Kidney (tissue), 14 donors: ENCODE results near the gene ADD2. TPM values are rescaled to one million over a fixed set of nuclear protein-coding genes. Genes with fewer than 3 reads are reported as not detected.
A peak's percentile ranks its signal among the peaks of the same experiment; 100 is the strongest.

Experiments
- DNase-seq, 5 donors: peaks; one replicate each; pipeline ENCODE4 v3.0.0-alpha.2; 2013 to 2020
- FAIRE-seq: peaks from 2 replicates; lab custom pipeline; 2012; peaks lifted over from hg19 to GRCh38; lab: Jason Lieb, UNC
- H3K27ac ChIP-seq, 2 donors: one replicate each; pipeline ENCODE4 v1.7.0; 2013; ENCODE audit warnings: low read depth in 2 of 2, low read length in 2 of 2, inconsistent platforms in 1 of 2
- H3K27me3 ChIP-seq: one replicate; pipeline ENCODE4 v1.7.1; 2013; ENCODE audit warnings: low read length, inconsistent platforms; ENCODE audit not compliant: control insufficient read depth, insufficient read depth
- H3K36me3 ChIP-seq, 3 donors: one replicate each; pipeline versions ENCODE4 v1.7.0 to v1.7.1; 2013; ENCODE audit warnings: low read length in 3 of 3, control low read depth in 1 of 3, inconsistent platforms in 1 of 3; ENCODE audit not compliant: insufficient read depth in 3 of 3, control insufficient read depth in 2 of 3
- H3K4me1 ChIP-seq, 3 donors: one replicate each; pipeline versions ENCODE4 v1.7.0 to v1.7.1; 2013; ENCODE audit warnings: low read length in 3 of 3, inconsistent platforms in 1 of 3, low read depth in 1 of 3; ENCODE audit not compliant: control insufficient read depth in 2 of 3, insufficient read depth in 2 of 3
- H3K4me3 ChIP-seq, 3 donors: one replicate each; pipeline versions ENCODE4 v1.7.0 to v1.8.1; 2013; ENCODE audit warnings: low read length in 3 of 3, control low read depth in 1 of 3, inconsistent platforms in 1 of 3
- H3K9ac ChIP-seq, 3 donors: one replicate each; pipeline versions ENCODE4 v1.7.0 to v1.7.1; 2013; ENCODE audit warnings: low read length in 3 of 3, control low read depth in 1 of 3, inconsistent platforms in 1 of 3
- H3K9me3 ChIP-seq, 3 donors: one replicate each; pipeline versions ENCODE4 v1.7.0 to v1.7.1; 2013; ENCODE audit warnings: low read length in 3 of 3, control low read depth in 1 of 3, inconsistent platforms in 1 of 3; ENCODE audit not compliant: control insufficient read depth in 2 of 3, insufficient read depth in 1 of 3
- intact Hi-C: fragments of 100-400 bp; cut with DNase I; formaldehyde crosslinking; loops from one replicate; pipeline ENCODE4 v1.11.1; 2022
- polyA plus RNA-seq: library from polyadenylated mRNA; stranded (reverse); fragments of 350-450 nt; fragmentation: Illumina TruSeq; extraction: RNeasy Lipid Tissue Mini Kit (QIAGEN cat#74804); gene quantifications from one replicate; pipeline ENCODE4 v1.2.3, GENCODE V29; 2014; ENCODE audit warnings: low read depth, low replicate concordance; ENCODE audit not compliant: insufficient read depth
- total RNA-seq: library from RNA; stranded (reverse); fragmentation: NEBNext Ultra II Directional; extraction: Animal tissue kit (Norgen Biotek cat#: 25700); gene quantifications from one replicate; pipeline ENCODE4 v1.2.1, GENCODE V29; 2021
- TF ChIP-seq, protein P1 (sequence below): IDR thresholded peaks from 3 replicates; pipeline ENCODE4 v1.5.1; 2012; ENCODE audit warnings: mild to moderate bottlenecking, moderate library complexity, borderline replicate concordance; ENCODE audit not compliant: insufficient read depth; ENCODE audit errors: extremely low read depth
- donor health status: control.
- donor health status: control.
- donor health status: control.
- donor health status: control.
- donor health status: control.
- donor health status: DM: yes; HTN: yes; CAD: no.
- donor health status: Normal renal cell carcinoma (clear cell type).

The ADD2 gene
- total and polyA plus RNA-seq, 2 donors from 2014 or later: 2.9 TPM; not detected in 1

DNA sequence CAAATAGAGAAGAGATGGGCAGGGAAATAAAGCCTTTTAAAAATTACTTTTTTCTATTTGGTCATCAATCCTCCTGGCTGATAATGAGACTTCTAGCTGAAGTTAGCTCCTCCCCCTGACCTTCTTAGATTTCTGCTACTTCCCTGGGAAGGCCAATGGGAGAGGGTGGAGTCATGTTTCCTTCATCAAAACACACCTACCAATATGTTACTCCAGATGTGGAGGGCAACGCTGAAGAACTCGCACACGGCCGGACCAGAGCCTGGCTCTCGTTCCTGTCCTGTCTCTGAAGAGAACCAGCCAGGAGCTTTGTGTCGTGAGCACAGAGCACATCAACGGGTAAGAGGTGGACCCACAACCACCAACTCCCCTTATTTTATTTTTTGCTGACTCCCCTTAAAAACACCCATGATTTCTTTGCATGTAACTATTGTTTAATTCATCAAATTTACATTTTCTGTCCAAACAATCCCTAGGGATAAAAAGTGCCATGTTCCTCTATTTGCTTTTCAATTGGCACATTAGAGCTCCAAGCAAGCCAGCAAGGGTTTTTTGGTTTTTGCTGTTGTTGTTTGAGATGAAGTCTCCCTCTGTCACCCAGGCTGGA, 94.9 kb downstream of the ADD2 start:
- peak in 4 of 5 donors; percentile 52 to 81 (median 65) for DNase-seq
- Histone ChIP-seq H3K4me1 (no peaks in the 10 kb centered on the region), H3K27me3 (no peaks in the 10 kb centered on the region), H3K4me3 (no peak overlapping the region), H3K9ac (no peak overlapping the region), H3K27ac (no peak overlapping the region), H3K9me3 (no peaks in the 10 kb centered on the region), H3K36me3 (no peaks in the 10 kb centered on the region)
- no peak for FAIRE-seq
- intact Hi-C loops: no loop called here
- TF ChIP-seq, protein P1, sequence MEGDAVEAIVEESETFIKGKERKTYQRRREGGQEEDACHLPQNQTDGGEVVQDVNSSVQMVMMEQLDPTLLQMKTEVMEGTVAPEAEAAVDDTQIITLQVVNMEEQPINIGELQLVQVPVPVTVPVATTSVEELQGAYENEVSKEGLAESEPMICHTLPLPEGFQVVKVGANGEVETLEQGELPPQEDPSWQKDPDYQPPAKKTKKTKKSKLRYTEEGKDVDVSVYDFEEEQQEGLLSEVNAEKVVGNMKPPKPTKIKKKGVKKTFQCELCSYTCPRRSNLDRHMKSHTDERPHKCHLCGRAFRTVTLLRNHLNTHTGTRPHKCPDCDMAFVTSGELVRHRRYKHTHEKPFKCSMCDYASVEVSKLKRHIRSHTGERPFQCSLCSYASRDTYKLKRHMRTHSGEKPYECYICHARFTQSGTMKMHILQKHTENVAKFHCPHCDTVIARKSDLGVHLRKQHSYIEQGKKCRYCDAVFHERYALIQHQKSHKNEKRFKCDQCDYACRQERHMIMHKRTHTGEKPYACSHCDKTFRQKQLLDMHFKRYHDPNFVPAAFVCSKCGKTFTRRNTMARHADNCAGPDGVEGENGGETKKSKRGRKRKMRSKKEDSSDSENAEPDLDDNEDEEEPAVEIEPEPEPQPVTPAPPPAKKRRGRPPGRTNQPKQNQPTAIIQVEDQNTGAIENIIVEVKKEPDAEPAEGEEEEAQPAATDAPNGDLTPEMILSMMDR: no peak

DNA sequence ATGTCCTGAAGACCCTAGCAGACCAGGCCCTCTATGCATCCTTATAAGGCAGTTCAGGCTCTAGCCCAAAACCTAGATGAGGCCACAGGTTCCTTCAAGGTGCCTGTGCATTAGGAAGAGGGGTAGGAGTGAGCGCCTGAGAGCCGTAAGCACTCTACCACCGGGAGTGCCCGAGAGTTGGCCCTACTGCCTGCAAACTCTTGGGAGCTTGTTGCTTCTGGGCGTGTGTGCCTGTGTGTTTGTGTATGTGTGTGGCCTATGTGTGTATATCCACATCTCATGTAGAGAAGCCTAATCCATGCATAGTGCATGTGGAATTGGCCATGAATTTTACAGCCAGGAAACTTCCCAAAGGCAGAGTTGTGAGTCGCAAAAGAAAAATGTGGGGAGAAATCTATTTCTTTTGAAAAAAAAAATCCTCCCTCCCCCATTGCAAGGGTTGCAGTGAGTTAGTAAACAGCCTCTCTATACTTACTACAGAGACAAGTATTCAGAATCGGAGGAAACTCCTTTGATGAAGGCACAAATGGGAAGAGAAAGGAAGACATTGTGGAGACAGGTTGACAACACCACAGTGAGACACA, 96.8 kb downstream of the ADD2 start:
- Histone ChIP-seq H3K9ac (no peak overlapping the region), H3K27ac (no peak overlapping the region), H3K36me3 (no peaks in the 10 kb centered on the region), H3K27me3 (no peaks in the 10 kb centered on the region), H3K4me1 (no peaks in the 10 kb centered on the region), H3K4me3 (no peak overlapping the region), H3K9me3 (no peaks in the 10 kb centered on the region)
- TF ChIP-seq, protein P1: no peak
- DNase-seq (no peak), FAIRE-seq (no peak)
- intact Hi-C loops: no loop called here

DNA sequence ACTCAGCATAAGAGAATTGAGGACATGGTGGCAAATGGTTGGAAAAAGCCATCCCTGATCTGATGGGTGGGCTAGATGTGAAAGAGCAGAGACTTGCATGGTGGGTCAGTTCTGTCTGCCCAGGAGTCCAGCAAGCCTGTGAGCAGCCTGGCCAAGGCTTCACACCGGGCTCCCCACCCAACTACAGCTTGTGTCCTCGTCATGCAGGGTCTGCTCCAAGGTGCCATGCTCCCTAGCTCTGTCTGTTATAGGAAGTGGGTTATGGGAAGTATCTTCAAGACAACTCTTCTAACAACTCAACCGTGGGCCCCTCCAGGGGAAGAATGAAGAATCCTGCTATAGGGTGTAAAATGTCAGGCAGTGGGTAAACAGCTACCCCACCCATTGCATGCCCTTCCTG, 97.4 kb downstream of the ADD2 start:
- intact Hi-C loops: no loop called here
- Histone ChIP-seq H3K27ac (no peak overlapping the region), H3K27me3 (no peaks in the 10 kb centered on the region), H3K9me3 (no peaks in the 10 kb centered on the region), H3K4me3 (no peak overlapping the region), H3K9ac (no peak overlapping the region), H3K36me3 (no peaks in the 10 kb centered on the region), H3K4me1 (no peaks in the 10 kb centered on the region)
- FAIRE-seq (no peak), DNase-seq (peak in 1 of 5 donors; percentile 9)
- TF ChIP-seq, protein P1: no peak
